ENCODE results near the gene LGALS12. TPM values are rescaled to one million over a fixed set of nuclear protein-coding genes. Genes with fewer than 3 reads are reported as not detected.
A peak's percentile ranks its signal among the peaks of the same experiment; 100 is the strongest.

LGALS12 gene
- total RNA-seq, 2 experiments from 2014 or later: not detected

DNA sequence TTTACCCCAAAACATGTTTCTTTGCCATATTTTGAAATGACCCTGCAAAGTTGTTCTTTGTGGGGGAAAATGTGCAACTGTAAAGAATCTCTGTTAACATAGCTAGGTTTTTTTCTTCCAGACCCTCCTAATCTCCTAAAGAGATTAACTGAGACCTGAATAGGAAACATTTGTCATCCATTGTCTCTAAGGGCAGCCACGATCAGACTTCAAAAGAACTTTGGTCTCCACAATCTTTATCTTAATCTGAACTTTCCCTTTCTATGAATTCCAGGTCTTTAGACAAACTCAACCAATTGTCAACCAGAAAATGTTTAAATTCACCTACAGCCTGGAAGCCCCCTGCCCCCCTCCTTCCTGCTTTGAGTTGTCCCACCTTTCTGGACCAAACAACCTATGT is 4.6 kb upstream of the LGALS12 start:
- ATAC-seq (ENCODE audit: poor library complexity) (no peak), DNase-seq (no peak)
- H3K4me1 ChIP-seq (ENCODE audit: insufficient read depth, low read length): peaks cover 15% of the 10 kb centered on the region

DNA sequence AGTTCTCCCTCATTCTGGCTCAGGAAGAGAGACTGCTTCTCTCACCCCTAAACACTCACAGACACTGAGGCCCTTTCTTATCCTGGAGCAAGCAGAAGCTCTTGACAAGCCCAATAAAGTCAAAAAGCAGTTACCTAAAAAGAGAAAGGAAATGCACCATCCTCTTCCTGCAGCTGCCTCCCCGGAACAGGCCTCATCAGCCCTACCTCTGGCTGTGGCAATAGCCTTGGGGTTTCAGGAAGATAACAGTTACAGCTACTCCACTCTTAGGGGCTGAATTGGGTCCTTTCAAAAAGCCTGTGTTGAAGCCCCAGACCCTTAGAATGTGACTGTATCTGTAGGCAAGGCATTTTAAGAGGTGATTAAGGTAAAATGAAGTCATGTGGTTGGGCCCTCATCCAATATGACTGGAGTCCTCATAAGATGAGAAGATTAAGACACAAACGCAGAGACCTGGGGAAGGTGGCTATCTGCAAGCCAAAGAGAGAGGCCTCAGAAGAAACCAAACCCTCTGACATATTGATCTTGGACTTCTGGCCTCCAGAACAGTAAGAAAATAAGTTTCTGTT is 3.5 kb upstream of the LGALS12 start:
- H3K9me3 ChIP-seq (ENCODE audit: control insufficient read depth in 1 of 2, insufficient read depth in 1 of 2, low read length in 2 of 2): peaks cover 9 to 12% of the 10 kb centered on the region in 2 experiments
- DNase-seq (peak in 1 of 14 experiments; percentile 14), ATAC-seq (ENCODE audit: poor library complexity) (no peak)
- Mint-ChIP-seq H3K27me3 (peaks cover 10% of the 10 kb centered on the region), H3K4me1 (ENCODE audit: low read depth) (peaks cover 20% of the 10 kb centered on the region), H3K9me3 (peaks cover 10% of the 10 kb centered on the region), H3K4me3 (no peak overlapping the region), H3K36me3 (ENCODE audit: low read depth) (peaks cover 11% of the 10 kb centered on the region), H3K27ac (no peak overlapping the region)
- ChIA-PET POLR2A (no interaction called here), CTCF (no interaction called here)
- no peaks in the 10 kb centered on the region for H3K27me3 ChIP-seq (ENCODE audit: control insufficient read depth in 1 of 2, insufficient read depth in 2 of 2, low read length in 2 of 2)
- H3K27ac ChIP-seq (ENCODE audit: low read depth in 1 of 2, low read length in 2 of 2): no peak overlapping the region
- H3K4me3 ChIP-seq (ENCODE audit: low read length): no peak overlapping the region
- TF ChIP-seq CTCF (IDR thresholded peaks at IDR 0.05): no peak
- H3K36me3 ChIP-seq (ENCODE audit: insufficient read depth, low read length): no peaks in the 10 kb centered on the region
- intact Hi-C loops (cut with DNase I, micrococcal nuclease): no loop called here
- peaks cover 19% of the 10 kb centered on the region for H3K4me1 ChIP-seq (ENCODE audit: insufficient read depth, low read length)

More for the DNA sequence above, 4.6 kb upstream of the LGALS12 start:
- H3K27me3 ChIP-seq (ENCODE audit: control insufficient read depth in 1 of 2, insufficient read depth in 2 of 2, low read length in 2 of 2): no peaks in the 10 kb centered on the region
- Mint-ChIP-seq H3K36me3 (ENCODE audit: low read depth) (peaks cover 11% of the 10 kb centered on the region), H3K9me3 (peaks cover 10% of the 10 kb centered on the region), H3K4me1 (ENCODE audit: low read depth) (peaks cover 20% of the 10 kb centered on the region), H3K4me3 (no peak overlapping the region), H3K27ac (no peak overlapping the region), H3K27me3 (peaks cover 12% of the 10 kb centered on the region)
- POLR2A ChIA-PET: no interaction called here
- H3K36me3 ChIP-seq (ENCODE audit: insufficient read depth, low read length): no peaks in the 10 kb centered on the region
- intact Hi-C loops (cut with DNase I, micrococcal nuclease): no loop called here
- TF ChIP-seq CTCF (IDR thresholded peaks at IDR 0.05): no peak
- H3K4me3 ChIP-seq (ENCODE audit: low read length): no peak overlapping the region
- CTCF ChIA-PET: no interaction called here
- H3K27ac ChIP-seq (ENCODE audit: low read depth in 1 of 2, low read length in 2 of 2): no peak overlapping the region
- H3K9me3 ChIP-seq (ENCODE audit: control insufficient read depth in 1 of 2, insufficient read depth in 1 of 2, low read length in 2 of 2): peaks cover 9 to 12% of the 10 kb centered on the region in 2 experiments

- H3K27ac Mint-ChIP-seq: no peak overlapping the region
- Histone ChIP-seq H3K27ac (ENCODE audit: low read depth in 1 of 2, low read length in 2 of 2) (no peak overlapping the region), H3K27me3 (ENCODE audit: control insufficient read depth in 1 of 2, insufficient read depth in 2 of 2, low read length in 2 of 2) (no peaks in the 10 kb centered on the region), H3K9me3 (ENCODE audit: control insufficient read depth in 1 of 2, insufficient read depth in 1 of 2, low read length in 2 of 2) (peaks cover 9 to 11% of the 10 kb centered on the region in 2 experiments), H3K36me3 (ENCODE audit: insufficient read depth, low read length) (no peaks in the 10 kb centered on the region), H3K4me3 (ENCODE audit: low read length) (no peak overlapping the region), H3K4me1 (ENCODE audit: insufficient read depth, low read length) (peaks cover 19% of the 10 kb centered on the region)
- POLR2A ChIA-PET: interaction anchor here (1.3 kb wide), 1 partner anchor 33 kb away, joined by 3 read pairs; the partner anchor contains the start of gene PLAAT4
- peak in 2 of 14 experiments; percentile 42 to 47 for DNase-seq
- H3K4me3 Mint-ChIP-seq: no peak overlapping the region
- no peak for ATAC-seq (ENCODE audit: poor library complexity)
- H3K9me3 Mint-ChIP-seq: peaks cover 10% of the 10 kb centered on the region
- CTCF ChIA-PET: no interaction called here
- peaks cover 4% of the 10 kb centered on the region for H3K27me3 Mint-ChIP-seq
- TF ChIP-seq CTCF (IDR thresholded peaks at IDR 0.05): no peak
- H3K4me1 Mint-ChIP-seq (ENCODE audit: low read depth): peaks cover 20% of the 10 kb centered on the region
- intact Hi-C loops (cut with DNase I, micrococcal nuclease): no loop called here
- peaks cover 11% of the 10 kb centered on the region for H3K36me3 Mint-ChIP-seq (ENCODE audit: low read depth)
These were observed 2.4 kb upstream of the LGALS12 start for GRCh38 chr11:63503492-63503891.
